GM23338 (cell line): ENCODE data around the gene MGAT3. TPM values are rescaled to one million over a fixed set of nuclear protein-coding genes. Genes with fewer than 3 reads are reported as not detected.

Experiments
- ATAC-seq: fragments of 200-7000 bp; cut with Tn5 transposase; 3 replicates; pipeline ENCODE4 v1.9.1; 2020
- DNase-seq: peaks from one replicate; pipeline ENCODE4 v3.0.0-alpha.2; 2015; ENCODE audit warnings: low spot score
- H2AFZ ChIP-seq: fragments of 200-600 bp; sonication (generic); 2 replicates; pipeline ENCODE4 v1.8.0; 2016; ENCODE audit warnings: antibody characterized with exemption, mild to moderate bottlenecking, moderate library complexity
- H3F3A ChIP-seq: fragments of 200-600 bp; sonication (generic); replicated peaks from 2 replicates; pipeline ENCODE4 v1.8.0; 2017; ENCODE audit warnings: antibody characterized with exemption, mixed run types, low read depth
- H3K27ac ChIP-seq: fragments of 200-600 bp; sonication (generic); 2 replicates; pipeline ENCODE4 v1.6.1; 2016; ENCODE audit warnings: low read depth
- H3K27me3 ChIP-seq: fragments of 200-600 bp; sonication (generic); 2 replicates; pipeline ENCODE4 v1.8.0; 2016; ENCODE audit warnings: mild to moderate bottlenecking, mixed run types, moderate library complexity; ENCODE audit not compliant: insufficient read depth
- H3K36me3 ChIP-seq: fragments of 200-600 bp; sonication (generic); 2 replicates; pipeline ENCODE4 v1.8.0; 2016; ENCODE audit warnings: mild to moderate bottlenecking; ENCODE audit not compliant: insufficient read depth
- H3K4me1 ChIP-seq: fragments of 200-600 bp; sonication (generic); 2 replicates; pipeline ENCODE4 v1.8.0; 2016; ENCODE audit warnings: mild to moderate bottlenecking, moderate library complexity; ENCODE audit not compliant: insufficient read depth
- H3K4me2 ChIP-seq: fragments of 200-600 bp; sonication (generic); 2 replicates; pipeline ENCODE4 v1.7.1; 2017; ENCODE audit warnings: mixed run types
- H3K4me3 ChIP-seq: fragments of 200-600 bp; sonication (generic); 2 replicates; pipeline ENCODE4 v1.6.1; 2016; ENCODE audit warnings: mixed run types
- H3K79me2 ChIP-seq: fragments of 200-600 bp; sonication (generic); replicated peaks from 2 replicates; pipeline ENCODE4 v1.8.0; 2017; ENCODE audit warnings: mild to moderate bottlenecking; ENCODE audit not compliant: insufficient read depth
- H3K9me2 ChIP-seq: fragments of 200-600 bp; sonication (generic); 2 replicates; pipeline ENCODE4 v1.8.0; 2017; ENCODE audit not compliant: insufficient read depth
- H4K20me1 ChIP-seq: fragments of 200-600 bp; sonication (generic); replicated peaks from 2 replicates; pipeline ENCODE4 v1.8.0; 2017; ENCODE audit warnings: mild to moderate bottlenecking; ENCODE audit not compliant: insufficient read depth
- H3K27ac Mint-ChIP-seq: 2 replicates; pipeline ENCODE4 v1.8.0; 2020; ENCODE audit warnings: inconsistent platforms, mild to moderate bottlenecking, moderate library complexity, mixed read lengths
- H3K27me3 Mint-ChIP-seq: 3 replicates; pipeline ENCODE4 v1.8.0; 2022; ENCODE audit warnings: low read depth, mild to moderate bottlenecking, moderate library complexity, mixed read lengths, inconsistent platforms; ENCODE audit not compliant: insufficient read depth, poor library complexity
- H3K36me3 Mint-ChIP-seq: 3 replicates; pipeline ENCODE4 v1.8.0; 2021; ENCODE audit warnings: low read depth, mild to moderate bottlenecking, inconsistent platforms, moderate library complexity, mixed read lengths
- H3K4me1 Mint-ChIP-seq: 3 replicates; pipeline ENCODE4 v1.8.0; 2020; ENCODE audit warnings: mild to moderate bottlenecking, inconsistent platforms, mixed read lengths
- H3K4me3 Mint-ChIP-seq: 3 replicates; pipeline ENCODE4 v1.8.0; 2021; ENCODE audit warnings: moderate library complexity, mild to moderate bottlenecking, inconsistent platforms, mixed read lengths
- H3K9me3 Mint-ChIP-seq: 3 replicates; pipeline ENCODE4 v1.8.0; 2020; ENCODE audit warnings: moderate library complexity, mild to moderate bottlenecking, inconsistent platforms, mixed read lengths
- CREB1 ChIP-seq: fragments of 250-450 bp; sonication (Bioruptor Pico); IDR thresholded peaks from 2 replicates; pipeline ENCODE4 v1.5.0; 2020; ENCODE audit warnings: low read depth, mild to moderate bottlenecking, moderate library complexity
- CTCF ChIP-seq, 2 experiments: fragments of 200-600 bp in 1 of 2; sonication (generic) in 1 of 2; conservative IDR thresholded peaks; 2 replicates each; pipeline versions ENCODE4 v1.5.1 to v1.6.1; 2016 to 2017; ENCODE audit warnings: antibody characterized with exemption in 2 of 2, low read depth in 2 of 2, mild to moderate bottlenecking in 2 of 2, moderate library complexity in 1 of 2
- ETS1 ChIP-seq: IDR thresholded peaks from 2 replicates; pipeline ENCODE4 v1.6.1; 2016; ENCODE audit warnings: antibody characterized with exemption
- EZH2 ChIP-seq: fragments of 200-600 bp; sonication (generic); IDR thresholded peaks from one replicate; pipeline ENCODE4 v1.8.0; 2017; ENCODE audit warnings: antibody characterized with exemption, mild to moderate bottlenecking, low read depth; ENCODE audit not compliant: unreplicated experiment
- EZH2phosphoT487 ChIP-seq: fragments of 200-600 bp; sonication (generic); IDR thresholded peaks from one replicate; pipeline ENCODE4 v1.8.1; 2018; ENCODE audit warnings: antibody characterized with exemption; ENCODE audit not compliant: unreplicated experiment
- JUNB ChIP-seq: IDR thresholded peaks from one replicate; pipeline ENCODE4 v1.6.1; 2016; ENCODE audit warnings: antibody characterized with exemption; ENCODE audit not compliant: unreplicated experiment
- NANOG ChIP-seq: IDR thresholded peaks from 2 replicates; pipeline ENCODE4 v1.6.1; 2016; ENCODE audit warnings: antibody characterized with exemption, borderline replicate concordance
- POLR2AphosphoS5 ChIP-seq: IDR thresholded peaks from 2 replicates; pipeline ENCODE4 v1.6.1; 2016; ENCODE audit warnings: antibody characterized with exemption, low read depth
- REST ChIP-seq: IDR thresholded peaks from one replicate; pipeline ENCODE4 v1.6.1; 2018; ENCODE audit warnings: antibody characterized with exemption; ENCODE audit not compliant: unreplicated experiment
- STAT1 ChIP-seq: IDR thresholded peaks from one replicate; pipeline ENCODE4 v1.6.1; 2016; ENCODE audit warnings: antibody characterized with exemption; ENCODE audit not compliant: unreplicated experiment
- ZNF114 ChIP-seq: fragments of 250-450 bp; sonication (Bioruptor Pico); IDR thresholded peaks from 2 replicates; pipeline ENCODE4 v1.5.0; 2020; ENCODE audit warnings: mild to moderate bottlenecking, moderate library complexity
- ZNF331 ChIP-seq: fragments of 250-450 bp; sonication (Bioruptor Pico); IDR thresholded peaks from 2 replicates; pipeline ENCODE4 v1.5.0; 2020; ENCODE audit warnings: low read depth, mild to moderate bottlenecking, moderate library complexity
- ZNF462 ChIP-seq: fragments of 250-450 bp; sonication (Bioruptor Pico); IDR thresholded peaks from 2 replicates; pipeline ENCODE4 v1.5.0; 2020; ENCODE audit warnings: mild to moderate bottlenecking, moderate library complexity
- polyA plus RNA-seq: library from polyadenylated mRNA; unstranded; fragments of >200 nt; fragmentation: Nextera tagmentation; extraction: Ambion mirVana; gene quantifications from 2 replicates; pipeline ENCODE4 v1.2.1, GENCODE V29; 2016
- total RNA-seq: library from RNA; depleted of rRNA; stranded (reverse); fragments of >200 nt; shearing (Covaris generic); gene quantifications from 2 replicates; pipeline ENCODE4 v1.2.3, GENCODE V29; 2014

MGAT3 gene
- total and polyA plus RNA-seq, 2 experiments from 2014 or later = 1.7 to 10.2 TPM

GRCh38 chr22:39459681-39460080 lies 2.9 kb downstream of the MGAT3 start:
- Histone ChIP-seq H3K4me3 (no peak overlapping the region), H3K4me1 (peaks cover 6% of the 10 kb centered on the region), H3K4me2 (no peak overlapping the region), H3K36me3 (no peaks in the 10 kb centered on the region), H3K9me2 (no peaks in the 10 kb centered on the region), H3K27ac (no peak overlapping the region), H3F3A (peaks cover 10% of the 10 kb centered on the region; the same call in 1 of the 2 replicates), H3K27me3 (peaks cover 28% of the 10 kb centered on the region), H4K20me1 (no peaks in the 10 kb centered on the region), H2AFZ (no peak overlapping the region), H3K79me2 (no peaks in the 10 kb centered on the region)
- Mint-ChIP-seq H3K27me3 (peaks cover 38% of the 10 kb centered on the region), H3K27ac (no peak overlapping the region), H3K9me3 (no peaks in the 10 kb centered on the region; the same call in 2 of the 3 replicates), H3K4me1 (peaks cover 18% of the 10 kb centered on the region), H3K4me3 (no peak overlapping the region), H3K36me3 (peaks cover 3% of the 10 kb centered on the region; the same call in 1 of the 3 replicates)
- no peak for TF ChIP-seq ETS1
- no peak for TF ChIP-seq NANOG
- no peak for TF ChIP-seq ZNF462 (CRISPR knock-in tag)
- TF ChIP-seq ZNF114 (CRISPR knock-in tag) = no peak
- TF ChIP-seq JUNB = no peak
- no peak for TF ChIP-seq CREB1
- no peak for TF ChIP-seq CTCF (conservative IDR thresholded peaks at IDR 0.05; ENCODE audit: low read depth in 2 of 2)
- TF ChIP-seq POLR2AphosphoS5 = no peak
- TF ChIP-seq ZNF331 (CRISPR knock-in tag) = no peak
- TF ChIP-seq EZH2phosphoT487 = no peak
- no peak for TF ChIP-seq EZH2
- no peak for TF ChIP-seq STAT1
- no peak for TF ChIP-seq REST
- DNase-seq (no peak), ATAC-seq (no peak)
